ENCODE data around the gene TRAPPC1.

GRCh38 chr17:7955414-7956227 is 23.9 kb upstream of the TRAPPC1 start:
- TF ChIP-seq REST (IDR thresholded peaks at IDR 0.05; ENCODE audit: insufficient read depth in 1 of 2, low read depth in 2 of 2, low read length in 2 of 2) (no peak), SIN3A (IDR thresholded peaks at IDR 0.05; ENCODE audit: borderline replicate concordance, insufficient read depth, low read length) (no peak), POLR2AphosphoS5 (IDR thresholded peaks at IDR 0.05; ENCODE audit: low read depth, low read length) (no peak), TAF1 (IDR thresholded peaks at IDR 0.05; ENCODE audit: borderline replicate concordance, insufficient read depth, low read length) (no peak), FOXP2 (optimal IDR thresholded peaks at IDR 0.05; ENCODE audit: borderline replicate concordance, extremely low read depth, extremely low read length, insufficient read depth) (no peak)

All from PFSK-1 (cell line).